NCI-H2107 (cell line): ENCODE data around the gene MUC4.

ENCODE experiments used
- DNase-seq: peaks from one replicate; lab custom pipeline; 2025; lab: John Stamatoyannopoulos, UW

Gene MUC4

GRCh38 chr3:195811756-195812155 is at the start of gene MUC4:
TSS of gene MUC4 (minus strand) at chr3:195811929. CDS start at chr3:195811817, 112 bp downstream.
- no peak for DNase-seq

GRCh38 chr3:195860456-195860855 is 48.7 kb upstream of the MUC4 start:
- no peak for DNase-seq

GRCh38 chr3:195859846-195860411 is 48.2 kb upstream of the MUC4 start:
- no peak for DNase-seq

- peak; percentile 78 for DNase-seq
These were observed 47.5 kb upstream of the MUC4 start for GRCh38 chr3:195859061-195859845.

GRCh38 chr3:195856410-195857084 is 44.8 kb upstream of the MUC4 start:
- no peak for DNase-seq

GRCh38 chr3:195855471-195856409 is 44.0 kb upstream of the MUC4 start:
- no peak for DNase-seq

- DNase-seq, result no peak
These were observed 43.0 kb upstream of the MUC4 start for GRCh38 chr3:195854628-195855294.

GRCh38 chr3:195853996-195854395 is 42.3 kb upstream of the MUC4 start:
- DNase-seq, result no peak

GRCh38 chr3:195853036-195853435 is 41.3 kb upstream of the MUC4 start:
- no peak for DNase-seq

GRCh38 chr3:195850857-195851543 is 39.3 kb upstream of the MUC4 start:
- DNase-seq, result peak; percentile 98

GRCh38 chr3:195849322-195850074 is 37.8 kb upstream of the MUC4 start:
- peak; percentile 37 for DNase-seq

- no peak for DNase-seq
These were observed 35.6 kb upstream of the MUC4 start for GRCh38 chr3:195847055-195847950.

GRCh38 chr3:195845483-195845882 is 33.8 kb upstream of the MUC4 start:
- DNase-seq, result no peak

GRCh38 chr3:195844671-195845218 is 33.0 kb upstream of the MUC4 start:
- no peak for DNase-seq

- DNase-seq, result no peak
These were observed 27.7 kb upstream of the MUC4 start for GRCh38 chr3:195839260-195840010.

- no peak for DNase-seq
These were observed 27.0 kb upstream of the MUC4 start for GRCh38 chr3:195838714-195839113.

- DNase-seq, result no peak
These were observed 24.9 kb upstream of the MUC4 start for GRCh38 chr3:195836476-195837135.
